SK-N-SH treated with all-trans-retinoic acid at 6 μM for 48 hours (cell line): ENCODE measurements around the gene UBTD1.

Experiments
- CREB5 ChIP-seq: fragments of 250-450 bp; sonication (Bioruptor Pico); IDR thresholded peaks from 2 replicates; pipeline ENCODE4 v1.5.1; 2020; ENCODE audit warnings: low read depth, mild to moderate bottlenecking, moderate library complexity
- CSDC2 ChIP-seq: fragments of 250-450 bp; sonication (Bioruptor Pico); IDR thresholded peaks from 2 replicates; pipeline ENCODE4 v1.5.0; 2020; ENCODE audit warnings: mild to moderate bottlenecking, moderate library complexity
- ESRRG ChIP-seq: fragments of 250-450 bp; sonication (Bioruptor Pico); IDR thresholded peaks from 2 replicates; pipeline ENCODE4 v1.6.1; 2021; ENCODE audit warnings: mild to moderate bottlenecking
- OSR1 ChIP-seq: fragments of 250-450 bp; sonication (Bioruptor Pico); IDR thresholded peaks from 2 replicates; pipeline ENCODE4 v1.8.0; 2022; ENCODE audit warnings: moderate library complexity, mild to moderate bottlenecking, inconsistent platforms
- RARB ChIP-seq: fragments of 250-450 bp; sonication (Bioruptor Pico); IDR thresholded peaks from 2 replicates; pipeline ENCODE4 v1.8.0; 2021; ENCODE audit warnings: mild to moderate bottlenecking, moderate library complexity
- TOX ChIP-seq: fragments of 250-450 bp; sonication (Bioruptor Pico); IDR thresholded peaks from 2 replicates; pipeline ENCODE4 v1.8.0; 2021; ENCODE audit warnings: mild to moderate bottlenecking, moderate library complexity, borderline replicate concordance
- TSHZ2 ChIP-seq: fragments of 250-450 bp; sonication (Bioruptor Pico); IDR thresholded peaks from 2 replicates; pipeline ENCODE4 v1.5.0; 2020; ENCODE audit warnings: mild to moderate bottlenecking, moderate library complexity
- ZFP3 ChIP-seq: fragments of 250-450 bp; sonication (Bioruptor Pico); IDR thresholded peaks from 2 replicates; pipeline ENCODE4 v1.5.0; 2020; ENCODE audit warnings: mild to moderate bottlenecking, moderate library complexity
- ZNF565 ChIP-seq: fragments of 450-650 bp; formaldehyde crosslinking; conservative IDR thresholded peaks from 2 replicates; pipeline ENCODE4 v1.5.0; 2020; ENCODE audit warnings: low read depth, mild to moderate bottlenecking, moderate library complexity
- ZNF70 ChIP-seq: fragments of 450-650 bp; formaldehyde crosslinking; IDR thresholded peaks from 2 replicates; pipeline ENCODE4 v1.5.0; 2020; ENCODE audit warnings: mild to moderate bottlenecking, moderate library complexity
- TF ChIP-seq, protein P1 (sequence below): fragments of 250-450 bp; sonication (Bioruptor Pico); IDR thresholded peaks from 2 replicates; pipeline ENCODE4 v1.8.0; 2020; ENCODE audit warnings: mild to moderate bottlenecking, moderate library complexity, borderline replicate concordance

DNA sequence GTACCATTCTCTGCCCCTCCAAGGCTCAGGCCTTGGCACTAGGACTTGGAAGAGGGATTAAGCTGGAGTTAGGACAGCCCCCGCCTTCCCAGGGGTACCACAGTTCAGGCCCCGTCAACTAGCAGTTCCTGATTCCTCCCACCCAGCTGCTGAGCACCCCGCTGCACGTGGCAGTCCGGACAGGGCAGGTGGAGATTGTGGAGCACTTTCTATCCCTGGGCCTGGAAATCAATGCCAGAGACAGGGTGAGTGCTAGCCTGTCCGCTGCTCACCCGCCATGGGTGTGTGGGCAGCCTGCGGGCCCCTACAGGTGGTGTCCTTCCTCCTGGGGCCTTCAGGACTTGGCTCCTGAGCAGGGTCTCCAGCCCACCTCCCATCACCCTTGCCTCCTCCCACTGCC lies 83.4 kb downstream of the UBTD1 start:
- no peak for TF ChIP-seq RARB (CRISPR knock-in tag)
- no peak for TF ChIP-seq CREB5 (CRISPR knock-in tag)
- TF ChIP-seq CSDC2: no peak
- no peak for TF ChIP-seq ESRRG (CRISPR knock-in tag)
- no peak for TF ChIP-seq TOX (CRISPR knock-in tag)
- no peak for TF ChIP-seq ZFP3 (CRISPR knock-in tag)
- TF ChIP-seq, protein P1, sequence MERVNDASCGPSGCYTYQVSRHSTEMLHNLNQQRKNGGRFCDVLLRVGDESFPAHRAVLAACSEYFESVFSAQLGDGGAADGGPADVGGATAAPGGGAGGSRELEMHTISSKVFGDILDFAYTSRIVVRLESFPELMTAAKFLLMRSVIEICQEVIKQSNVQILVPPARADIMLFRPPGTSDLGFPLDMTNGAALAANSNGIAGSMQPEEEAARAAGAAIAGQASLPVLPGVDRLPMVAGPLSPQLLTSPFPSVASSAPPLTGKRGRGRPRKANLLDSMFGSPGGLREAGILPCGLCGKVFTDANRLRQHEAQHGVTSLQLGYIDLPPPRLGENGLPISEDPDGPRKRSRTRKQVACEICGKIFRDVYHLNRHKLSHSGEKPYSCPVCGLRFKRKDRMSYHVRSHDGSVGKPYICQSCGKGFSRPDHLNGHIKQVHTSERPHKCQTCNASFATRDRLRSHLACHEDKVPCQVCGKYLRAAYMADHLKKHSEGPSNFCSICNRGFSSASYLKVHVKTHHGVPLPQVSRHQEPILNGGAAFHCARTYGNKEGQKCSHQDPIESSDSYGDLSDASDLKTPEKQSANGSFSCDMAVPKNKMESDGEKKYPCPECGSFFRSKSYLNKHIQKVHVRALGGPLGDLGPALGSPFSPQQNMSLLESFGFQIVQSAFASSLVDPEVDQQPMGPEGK (CRISPR knock-in tag): no peak
- no peak for TF ChIP-seq OSR1
- TF ChIP-seq ZNF70 (CRISPR knock-in tag): no peak
- no peak for TF ChIP-seq TSHZ2
- no peak for TF ChIP-seq ZNF565 (CRISPR knock-in tag)
